PC-9 (cell line): ENCODE results near the gene APBA1. TPM values are rescaled to one million over a fixed set of nuclear protein-coding genes. Genes with fewer than 3 reads are reported as not detected.

Source experiments
- BruUV-seq: library from RNA; stranded (reverse); fragments of 400-500 nt; replicated peaks from 2 replicates; lab custom pipeline; 2021; lab: Mats Ljungman, UMichigan
- CTCF ChIA-PET: fragments of 300-600 bp; sonication (Branson Sonifier 250); formaldehyde crosslinking; loops from one replicate; lab custom pipeline; 2022; ENCODE audit warnings: antibody characterized with exemption; lab: Charles Lee
- POLR2A ChIA-PET: fragments of 300-600 bp; sonication (Branson Sonifier 250); formaldehyde crosslinking; loops from one replicate; lab custom pipeline; 2022; ENCODE audit warnings: antibody characterized with exemption; ENCODE audit not compliant: unreplicated experiment; lab: Charles Lee
- DNase-seq, 2 experiments: peaks; one replicate each; pipeline versions ENCODE4 v3.0.0 to v3.0.0-alpha.2; 2015 to 2022; ENCODE audit warnings: mixed read lengths in 1 of 2
- H2AFZ ChIP-seq: fragments of 200-600 bp; sonication (generic); 2 replicates; pipeline ENCODE4 v1.8.1; 2017; ENCODE audit warnings: antibody characterized with exemption
- H3F3A ChIP-seq: fragments of 200-600 bp; sonication (generic); 2 replicates; pipeline ENCODE4 v1.8.1; 2017; ENCODE audit warnings: antibody characterized with exemption, mild to moderate bottlenecking, low read depth; ENCODE audit not compliant: insufficient read depth
- H3K27ac ChIP-seq: fragments of 200-600 bp; sonication (generic); 2 replicates; pipeline ENCODE4 v1.6.1; 2016; ENCODE audit warnings: mixed run types
- H3K27me3 ChIP-seq: fragments of 200-600 bp; sonication (generic); 2 replicates; pipeline ENCODE4 v1.6.1; 2016; ENCODE audit warnings: low read depth, mixed run types; ENCODE audit not compliant: insufficient read depth
- H3K36me3 ChIP-seq: fragments of 200-600 bp; sonication (generic); 2 replicates; pipeline ENCODE4 v1.6.1; 2016; ENCODE audit warnings: low read depth, mixed run types
- H3K4me1 ChIP-seq: fragments of 200-600 bp; sonication (generic); replicated peaks from 2 replicates; pipeline ENCODE4 v1.6.1; 2016; ENCODE audit warnings: mixed run types; ENCODE audit not compliant: insufficient read depth
- H3K4me2 ChIP-seq: fragments of 200-600 bp; sonication (generic); 2 replicates; pipeline ENCODE4 v1.6.1; 2017; ENCODE audit warnings: mixed run types
- H3K4me3 ChIP-seq: fragments of 200-600 bp; sonication (generic); 2 replicates; pipeline ENCODE4 v1.6.1; 2016; ENCODE audit warnings: mixed run types
- H3K79me2 ChIP-seq: fragments of 200-600 bp; sonication (generic); 2 replicates; pipeline ENCODE4 v1.6.1; 2017; ENCODE audit warnings: low read depth, mixed run types
- H3K9me2 ChIP-seq: fragments of 200-600 bp; sonication (generic); 2 replicates; pipeline ENCODE4 v1.8.1; 2017; ENCODE audit warnings: mild to moderate bottlenecking; ENCODE audit not compliant: insufficient read depth
- H3K9me3 ChIP-seq: fragments of 200-600 bp; sonication (generic); 2 replicates; pipeline ENCODE4 v1.8.1; 2016; ENCODE audit warnings: low read depth; ENCODE audit not compliant: insufficient read depth
- H4K20me1 ChIP-seq: fragments of 200-600 bp; sonication (generic); 2 replicates; pipeline ENCODE4 v1.8.1; 2017; ENCODE audit not compliant: insufficient read depth
- CTCF ChIP-seq: fragments of 200-600 bp; sonication (generic); conservative IDR thresholded peaks from 2 replicates; pipeline ENCODE4 v1.6.1; 2017; ENCODE audit warnings: mixed run types, antibody characterized with exemption, mild to moderate bottlenecking, moderate library complexity
- EZH2 ChIP-seq: fragments of 200-600 bp; sonication (generic); IDR thresholded peaks from 2 replicates; pipeline ENCODE4 v1.8.0; 2017; ENCODE audit warnings: antibody characterized with exemption, low read depth
- intact Hi-C: fragments of 100-400 bp; cut with micrococcal nuclease; formaldehyde crosslinking; loops from one replicate; pipeline ENCODE4 v1.10.0; 2022; ENCODE audit not compliant: unreplicated experiment
- total RNA-seq: library from RNA; stranded (reverse); gene quantifications from 2 replicates; pipeline ENCODE4 v1.2.3, GENCODE V29; 2021

APBA1 gene
- total RNA-seq, 1 experiment from 2014 or later, result 0.44 TPM

GRCh38 chr9:69391946-69392345 lies 280.2 kb downstream of the APBA1 start:
- intact Hi-C loops, result no loop called here
- CTCF ChIA-PET, result no interaction called here
- H3K27ac ChIP-seq, result no peak overlapping the region

DNA sequence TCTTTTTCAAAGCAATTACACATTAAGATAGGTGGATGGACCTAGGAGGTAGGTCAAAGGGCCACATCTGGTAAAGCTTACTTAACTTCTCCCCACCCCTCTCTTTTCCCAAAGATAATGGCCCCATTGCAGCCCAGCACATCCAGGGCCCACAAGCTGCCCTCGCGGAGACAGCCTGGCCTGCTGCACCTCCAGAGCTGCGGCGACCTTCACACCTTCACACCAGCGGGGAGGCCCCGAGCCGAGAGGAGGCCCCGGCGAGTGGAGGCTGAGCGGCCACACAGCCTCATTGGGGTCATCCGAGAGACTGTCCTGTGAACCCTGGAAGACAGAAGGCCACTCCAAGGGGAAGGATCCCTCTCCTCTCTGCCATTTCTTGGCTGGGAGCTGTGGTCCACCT lies 280.7 kb downstream of the APBA1 start:
- no peak overlapping the region for H3K4me2 ChIP-seq
- H4K20me1 ChIP-seq, result no peaks in the 10 kb centered on the region
- no peaks in the 10 kb centered on the region for H3K9me3 ChIP-seq
- H3K4me3 ChIP-seq, result no peak overlapping the region
- TF ChIP-seq CTCF (no peak), EZH2 (no peak)
- DNase-seq, result no peak
- peaks cover 27% of the 10 kb centered on the region for H3K4me1 ChIP-seq
- no peak overlapping the region for H3K27ac ChIP-seq
- intact Hi-C loops, result no loop called here
- H3K27me3 ChIP-seq, result no peaks in the 10 kb centered on the region
- H3F3A ChIP-seq, result peaks cover 13% of the 10 kb centered on the region; the same call in 1 of the 2 replicates
- H3K9me2 ChIP-seq, result no peaks in the 10 kb centered on the region
- no peak overlapping the region for H2AFZ ChIP-seq
- H3K79me2 ChIP-seq, result no peaks in the 10 kb centered on the region
- no TSS peak for BruUV-seq
- ChIA-PET CTCF (no interaction called here), POLR2A (no interaction called here)
- no peaks in the 10 kb centered on the region for H3K36me3 ChIP-seq

More at GRCh38 chr9:69391946-69392345, 280.2 kb downstream of the APBA1 start:
- H3F3A ChIP-seq, result peaks cover 13% of the 10 kb centered on the region; the same call in 1 of the 2 replicates
- no peaks in the 10 kb centered on the region for H3K27me3 ChIP-seq
- no peak overlapping the region for H3K4me3 ChIP-seq
- H2AFZ ChIP-seq, result no peak overlapping the region
- POLR2A ChIA-PET, result no interaction called here
- TF ChIP-seq CTCF, result no peak
- no peak for TF ChIP-seq EZH2
- no TSS peak for BruUV-seq
- no peaks in the 10 kb centered on the region for H3K9me3 ChIP-seq
- H3K79me2 ChIP-seq, result no peaks in the 10 kb centered on the region
- H3K4me1 ChIP-seq, result peaks cover 27% of the 10 kb centered on the region
- no peak for DNase-seq
- no peaks in the 10 kb centered on the region for H3K9me2 ChIP-seq
- H3K36me3 ChIP-seq, result no peaks in the 10 kb centered on the region
- no peaks in the 10 kb centered on the region for H4K20me1 ChIP-seq
- no peak overlapping the region for H3K4me2 ChIP-seq

- Histone ChIP-seq H3K9me3 (no peaks in the 10 kb centered on the region), H3K36me3 (no peaks in the 10 kb centered on the region), H2AFZ (no peak overlapping the region), H4K20me1 (no peaks in the 10 kb centered on the region), H3K79me2 (no peaks in the 10 kb centered on the region), H3K4me2 (peak overlapping the region; percentile 38), H3K4me3 (no peak overlapping the region), H3K4me1 (peaks cover 39% of the 10 kb centered on the region), H3F3A (peaks cover 20% of the 10 kb centered on the region; the same call in 1 of the 2 replicates), H3K9me2 (no peaks in the 10 kb centered on the region), H3K27ac (peak overlapping the region; percentile 14; the same call in 1 of the 2 replicates), H3K27me3 (no peaks in the 10 kb centered on the region)
- ChIA-PET CTCF (no interaction called here), POLR2A (interaction anchor here (0.5 to 0.6 kb wide), 3 partner anchors 289 to 1010 kb away, joined by 3 to 9 read pairs (median 3); no protein-coding TSS in a partner anchor)
- intact Hi-C loops, result loop anchor here (10.0 kb wide), 2 partner anchors 125 to 355 kb away; partner anchors contain the start of gene FXN
- TF ChIP-seq EZH2, result no peak
- BruUV-seq, result no TSS peak
- DNase-seq, result peak; percentile 72 to 88
Measured at GRCh38 chr9:69389437-69389995, 282.7 kb downstream of the APBA1 start.
